Activated CD4-positive, alpha-beta T cell treated with anti-CD3 and anti-CD28 coated beads for 36 hours (primary cell): ENCODE data around the gene PRSS12. TPM values are rescaled to one million over a fixed set of nuclear protein-coding genes. Genes with fewer than 3 reads are reported as not detected.
A peak's percentile ranks its signal among the peaks of the same experiment; 100 is the strongest.

Experiments
- ATAC-seq: fragments of 200-7000 bp; cut with Tn5 transposase; one replicate; pipeline ENCODE4 v1.10.0; 2021; ENCODE audit warnings: mild to moderate bottlenecking, moderate library complexity
- CTCF ChIA-PET: fragments of 350-600 bp; sonication (Branson Sonifier 250); formaldehyde crosslinking; loops from one replicate; lab custom pipeline; 2021; ENCODE audit warnings: antibody characterized with exemption; lab: Charles Lee
- POLR2A ChIA-PET: fragments of 350-600 bp; sonication (Branson Sonifier 250); formaldehyde crosslinking; loops from one replicate; lab custom pipeline; 2021; ENCODE audit warnings: antibody characterized with exemption, inconsistent platforms; lab: Charles Lee
- DNase-seq: peaks from one replicate; pipeline ENCODE4 v3.0.0-alpha.2; 2020
- H3K27ac Mint-ChIP-seq: one replicate; pipeline ENCODE4 v1.8.0; 2021; ENCODE audit warnings: mixed read lengths
- H3K27me3 Mint-ChIP-seq: one replicate; pipeline ENCODE4 v1.8.0; 2021; ENCODE audit warnings: mixed read lengths
- H3K36me3 Mint-ChIP-seq: one replicate; pipeline ENCODE4 v1.8.0; 2021; ENCODE audit warnings: low read depth, mixed read lengths
- H3K4me1 Mint-ChIP-seq: one replicate; pipeline ENCODE4 v1.8.0; 2021; ENCODE audit warnings: mixed read lengths
- H3K4me3 Mint-ChIP-seq: one replicate; pipeline ENCODE4 v1.8.0; 2021; ENCODE audit warnings: mild to moderate bottlenecking, moderate library complexity, mixed read lengths
- H3K9me3 Mint-ChIP-seq: one replicate; pipeline ENCODE4 v1.8.0; 2021; ENCODE audit warnings: low read depth, mixed read lengths
- intact Hi-C, 2 experiments: fragments of 100-400 bp; cut with DNase I in 1 of 2; cut with micrococcal nuclease in 1 of 2; formaldehyde crosslinking; loops; one replicate each; pipeline versions ENCODE4 v1.14.2 to v1.15.1; 2022 to 2024; cut with DNase I, micrococcal nuclease
- total RNA-seq, 2 experiments: library from RNA; stranded (reverse); gene quantifications; one replicate each; pipeline ENCODE4 v1.2.3, GENCODE V29; 2021

The PRSS12 gene
- total RNA-seq, 2 experiments from 2014 or later = not detected

GRCh38 chr4:118356111-118356510 lies 3.3 kb upstream of the PRSS12 start:
- no peak overlapping the region for H3K27ac Mint-ChIP-seq
- no peaks in the 10 kb centered on the region for H3K36me3 Mint-ChIP-seq
- ChIA-PET POLR2A (no interaction called here), CTCF (interaction anchor here (1.2 kb wide), 1 partner anchor 85 kb away, joined by 4 read pairs; no protein-coding TSS in a partner anchor)
- intact Hi-C loops = no loop called here
- H3K27me3 Mint-ChIP-seq = peaks cover 56% of the 10 kb centered on the region
- ATAC-seq (no peak), DNase-seq (no peak)
- H3K4me3 Mint-ChIP-seq = no peak overlapping the region
- no peaks in the 10 kb centered on the region for H3K9me3 Mint-ChIP-seq
- H3K4me1 Mint-ChIP-seq = peaks cover 12% of the 10 kb centered on the region

GRCh38 chr4:118354913-118355312 lies 2.1 kb upstream of the PRSS12 start:
- peaks cover 12% of the 10 kb centered on the region for H3K4me1 Mint-ChIP-seq
- no peaks in the 10 kb centered on the region for H3K9me3 Mint-ChIP-seq
- intact Hi-C loops = no loop called here
- peaks cover 63% of the 10 kb centered on the region for H3K27me3 Mint-ChIP-seq
- DNase-seq (no peak), ATAC-seq (no peak)
- no peaks in the 10 kb centered on the region for H3K36me3 Mint-ChIP-seq
- CTCF ChIA-PET = interaction anchor here (1.2 to 2.5 kb wide), 3 partner anchors 8 to 84 kb away, joined by 4 to 8 read pairs (median 6); no protein-coding TSS in a partner anchor
- POLR2A ChIA-PET = no interaction called here
- no peak overlapping the region for H3K4me3 Mint-ChIP-seq
- H3K27ac Mint-ChIP-seq = no peak overlapping the region

- peaks cover 62% of the 10 kb centered on the region for H3K27me3 Mint-ChIP-seq
- DNase-seq (no peak), ATAC-seq (no peak)
- intact Hi-C loops = loop anchor here (1.0 to 2.0 kb wide), 2 partner anchors 74 to 75 kb away; no protein-coding TSS in a partner anchor
- ChIA-PET CTCF (interaction anchor here (0.6 to 2.5 kb wide), 12 partner anchors 10 to 1341 kb away, joined by 3 to 8 read pairs (median 4); no protein-coding TSS in a partner anchor), POLR2A (no interaction called here)
- peaks cover 12% of the 10 kb centered on the region for H3K4me1 Mint-ChIP-seq
- H3K4me3 Mint-ChIP-seq = peak overlapping the region; percentile 61
- H3K36me3 Mint-ChIP-seq = no peaks in the 10 kb centered on the region
- no peaks in the 10 kb centered on the region for H3K9me3 Mint-ChIP-seq
- H3K27ac Mint-ChIP-seq = no peak overlapping the region
Observed at GRCh38 chr4:118353534-118354030, 779 bp upstream of the PRSS12 start.

- peak; percentile 17 for ATAC-seq
- peaks cover 12% of the 10 kb centered on the region for H3K4me1 Mint-ChIP-seq
- ChIA-PET CTCF (interaction anchor here (0.6 to 1.9 kb wide), 11 partner anchors 8 to 240 kb away, joined by 3 to 7 read pairs (median 3); no protein-coding TSS in a partner anchor), POLR2A (interaction anchor here (0.6 to 0.7 kb wide), 2 partner anchors 54 to 767 kb away, joined by 3 to 4 read pairs; no protein-coding TSS in a partner anchor)
- no peaks in the 10 kb centered on the region for H3K36me3 Mint-ChIP-seq
- peak; percentile 22 for DNase-seq
- no peak overlapping the region for H3K27ac Mint-ChIP-seq
- peak overlapping the region; percentile 62 for H3K4me3 Mint-ChIP-seq
- peaks cover 59% of the 10 kb centered on the region for H3K27me3 Mint-ChIP-seq
- intact Hi-C loops = loop anchor here in 1 of 2 experiments (2.0 kb wide), 1 partner anchor 73 kb away; no protein-coding TSS in a partner anchor
- H3K9me3 Mint-ChIP-seq = no peaks in the 10 kb centered on the region
Observed at GRCh38 chr4:118351851-118352827, 664 bp downstream of the PRSS12 start.

- intact Hi-C loops = no loop called here
- peaks cover 57% of the 10 kb centered on the region for H3K27me3 Mint-ChIP-seq
- no peak overlapping the region for H3K27ac Mint-ChIP-seq
- peaks cover 12% of the 10 kb centered on the region for H3K4me1 Mint-ChIP-seq
- ChIA-PET CTCF (interaction anchor here (0.9 to 1.3 kb wide), 5 partner anchors 8 to 68 kb away, joined by 3 to 6 read pairs (median 3); no protein-coding TSS in a partner anchor), POLR2A (no interaction called here)
- ATAC-seq (no peak), DNase-seq (no peak)
- no peaks in the 10 kb centered on the region for H3K36me3 Mint-ChIP-seq
- no peaks in the 10 kb centered on the region for H3K9me3 Mint-ChIP-seq
- H3K4me3 Mint-ChIP-seq = no peak overlapping the region
Observed at GRCh38 chr4:118350961-118351360, 1.8 kb downstream of the PRSS12 start.

GRCh38 chr4:118348886-118349285 lies 3.9 kb downstream of the PRSS12 start:
- no peaks in the 10 kb centered on the region for H3K36me3 Mint-ChIP-seq
- intact Hi-C loops = no loop called here
- H3K4me3 Mint-ChIP-seq = no peak overlapping the region
- H3K27ac Mint-ChIP-seq = no peak overlapping the region
- ChIA-PET POLR2A (no interaction called here), CTCF (no interaction called here)
- no peak for DNase-seq
- ATAC-seq = no peak
- H3K4me1 Mint-ChIP-seq = peaks cover 12% of the 10 kb centered on the region
- H3K9me3 Mint-ChIP-seq = no peaks in the 10 kb centered on the region
- peaks cover 41% of the 10 kb centered on the region for H3K27me3 Mint-ChIP-seq

GRCh38 chr4:118346495-118346894 lies 6.3 kb downstream of the PRSS12 start:
- Mint-ChIP-seq H3K27ac (no peak overlapping the region), H3K9me3 (no peaks in the 10 kb centered on the region), H3K36me3 (no peaks in the 10 kb centered on the region), H3K4me3 (no peak overlapping the region), H3K4me1 (no peaks in the 10 kb centered on the region), H3K27me3 (peaks cover 27% of the 10 kb centered on the region)
- ChIA-PET CTCF (interaction anchor here (0.9 kb wide), 1 partner anchor 19 kb away, joined by 3 read pairs; no protein-coding TSS in a partner anchor), POLR2A (no interaction called here)
- DNase-seq = no peak
- no peak for ATAC-seq
- intact Hi-C loops = no loop called here

GRCh38 chr4:118345813-118346212 lies 7.0 kb downstream of the PRSS12 start:
- CTCF ChIA-PET = no interaction called here
- Mint-ChIP-seq H3K36me3 (no peaks in the 10 kb centered on the region), H3K4me3 (no peak overlapping the region), H3K27ac (no peak overlapping the region), H3K27me3 (peaks cover 23% of the 10 kb centered on the region), H3K9me3 (no peaks in the 10 kb centered on the region), H3K4me1 (no peaks in the 10 kb centered on the region)
- POLR2A ChIA-PET = no interaction called here
- intact Hi-C loops = no loop called here
- no peak for DNase-seq
- ATAC-seq = no peak

GRCh38 chr4:118344801-118345200 lies 8.0 kb downstream of the PRSS12 start:
- peaks cover 18% of the 10 kb centered on the region for H3K27me3 Mint-ChIP-seq
- H3K4me3 Mint-ChIP-seq = no peak overlapping the region
- no peaks in the 10 kb centered on the region for H3K4me1 Mint-ChIP-seq
- DNase-seq = no peak
- no peak for ATAC-seq
- H3K27ac Mint-ChIP-seq = no peak overlapping the region
- POLR2A ChIA-PET = no interaction called here
- no peaks in the 10 kb centered on the region for H3K36me3 Mint-ChIP-seq
- no peaks in the 10 kb centered on the region for H3K9me3 Mint-ChIP-seq
- intact Hi-C loops = no loop called here
- CTCF ChIA-PET = no interaction called here

- Mint-ChIP-seq H3K36me3 (no peaks in the 10 kb centered on the region), H3K27me3 (peaks cover 12% of the 10 kb centered on the region), H3K9me3 (no peaks in the 10 kb centered on the region), H3K4me3 (no peak overlapping the region), H3K27ac (no peak overlapping the region), H3K4me1 (no peaks in the 10 kb centered on the region)
- ATAC-seq (no peak), DNase-seq (no peak)
- CTCF ChIA-PET = interaction anchor here (0.6 kb wide), 1 partner anchor 9 kb away, joined by 3 read pairs; the partner anchor contains the start of gene PRSS12
- intact Hi-C loops = no loop called here
- POLR2A ChIA-PET = no interaction called here
Observed at GRCh38 chr4:118343501-118343900, 9.3 kb downstream of the PRSS12 start.

GRCh38 chr4:118340109-118340508 lies 12.7 kb downstream of the PRSS12 start:
- H3K27ac Mint-ChIP-seq = no peak overlapping the region
- no peak for DNase-seq
- intact Hi-C loops = no loop called here

More at GRCh38 chr4:118340109-118340508, 12.7 kb downstream of the PRSS12 start:
- CTCF ChIA-PET = interaction anchor here (0.9 kb wide), 1 partner anchor 23 kb away, joined by 3 read pairs; no protein-coding TSS in a partner anchor
- H3K27me3 Mint-ChIP-seq = peaks cover 2% of the 10 kb centered on the region
- no peaks in the 10 kb centered on the region for H3K9me3 Mint-ChIP-seq
- H3K4me3 Mint-ChIP-seq = no peak overlapping the region
- no peaks in the 10 kb centered on the region for H3K4me1 Mint-ChIP-seq
- H3K36me3 Mint-ChIP-seq = no peaks in the 10 kb centered on the region
- POLR2A ChIA-PET = no interaction called here
- ATAC-seq = no peak
